GM12874 (cell line): Measurements from ENCODE around the gene C11orf87.

Experiments used
- TF ChIP-seq, protein P1 (sequence below): IDR thresholded peaks from 2 replicates; pipeline ENCODE4 v1.5.1; 2011; ENCODE audit warnings: low read depth, mild to moderate bottlenecking, control low read depth, low read length, moderate library complexity; ENCODE audit not compliant: insufficient read depth

C11orf87 gene

DNA sequence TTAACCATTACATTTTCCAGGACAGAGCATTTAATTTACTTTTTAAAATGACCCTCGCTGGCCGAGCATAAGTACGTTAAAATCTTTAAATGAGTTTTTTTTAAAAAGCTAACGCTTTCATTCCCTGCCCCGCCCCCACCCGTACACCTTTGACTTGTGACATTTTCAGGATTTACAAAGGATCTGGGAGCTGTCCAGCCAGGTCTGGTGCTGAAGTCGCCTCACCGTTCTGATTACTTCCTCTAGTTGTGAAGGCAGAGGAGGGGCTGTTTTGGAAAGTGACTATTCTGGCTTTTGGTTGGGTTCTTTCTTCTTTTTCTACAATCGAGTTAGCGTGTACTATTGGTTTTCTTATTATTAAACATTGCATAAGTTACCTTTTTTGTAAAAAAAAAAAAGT lies 2.9 kb downstream of the C11orf87 start:
- TF ChIP-seq, protein P1, sequence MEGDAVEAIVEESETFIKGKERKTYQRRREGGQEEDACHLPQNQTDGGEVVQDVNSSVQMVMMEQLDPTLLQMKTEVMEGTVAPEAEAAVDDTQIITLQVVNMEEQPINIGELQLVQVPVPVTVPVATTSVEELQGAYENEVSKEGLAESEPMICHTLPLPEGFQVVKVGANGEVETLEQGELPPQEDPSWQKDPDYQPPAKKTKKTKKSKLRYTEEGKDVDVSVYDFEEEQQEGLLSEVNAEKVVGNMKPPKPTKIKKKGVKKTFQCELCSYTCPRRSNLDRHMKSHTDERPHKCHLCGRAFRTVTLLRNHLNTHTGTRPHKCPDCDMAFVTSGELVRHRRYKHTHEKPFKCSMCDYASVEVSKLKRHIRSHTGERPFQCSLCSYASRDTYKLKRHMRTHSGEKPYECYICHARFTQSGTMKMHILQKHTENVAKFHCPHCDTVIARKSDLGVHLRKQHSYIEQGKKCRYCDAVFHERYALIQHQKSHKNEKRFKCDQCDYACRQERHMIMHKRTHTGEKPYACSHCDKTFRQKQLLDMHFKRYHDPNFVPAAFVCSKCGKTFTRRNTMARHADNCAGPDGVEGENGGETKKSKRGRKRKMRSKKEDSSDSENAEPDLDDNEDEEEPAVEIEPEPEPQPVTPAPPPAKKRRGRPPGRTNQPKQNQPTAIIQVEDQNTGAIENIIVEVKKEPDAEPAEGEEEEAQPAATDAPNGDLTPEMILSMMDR = no peak

DNA sequence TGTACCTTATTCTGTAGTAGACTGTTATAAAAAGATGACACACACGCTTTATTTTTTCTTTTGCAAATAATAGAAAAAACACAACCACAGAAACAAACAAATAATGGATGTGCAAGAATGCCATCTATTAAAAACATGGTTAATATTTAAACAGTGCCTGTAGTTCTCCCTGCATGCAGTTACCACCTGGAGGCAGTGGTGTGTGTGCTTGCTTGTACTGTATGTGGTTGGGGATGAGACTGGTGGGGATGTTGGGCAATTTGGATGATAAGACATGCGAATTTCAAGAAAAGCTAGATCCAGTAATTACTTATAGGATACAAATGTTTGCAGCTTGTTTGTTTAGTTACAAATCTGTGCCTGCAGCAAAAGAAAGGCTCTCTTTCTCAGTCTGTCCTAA lies 3.6 kb downstream of the C11orf87 start:
- TF ChIP-seq, protein P1 = no peak

DNA sequence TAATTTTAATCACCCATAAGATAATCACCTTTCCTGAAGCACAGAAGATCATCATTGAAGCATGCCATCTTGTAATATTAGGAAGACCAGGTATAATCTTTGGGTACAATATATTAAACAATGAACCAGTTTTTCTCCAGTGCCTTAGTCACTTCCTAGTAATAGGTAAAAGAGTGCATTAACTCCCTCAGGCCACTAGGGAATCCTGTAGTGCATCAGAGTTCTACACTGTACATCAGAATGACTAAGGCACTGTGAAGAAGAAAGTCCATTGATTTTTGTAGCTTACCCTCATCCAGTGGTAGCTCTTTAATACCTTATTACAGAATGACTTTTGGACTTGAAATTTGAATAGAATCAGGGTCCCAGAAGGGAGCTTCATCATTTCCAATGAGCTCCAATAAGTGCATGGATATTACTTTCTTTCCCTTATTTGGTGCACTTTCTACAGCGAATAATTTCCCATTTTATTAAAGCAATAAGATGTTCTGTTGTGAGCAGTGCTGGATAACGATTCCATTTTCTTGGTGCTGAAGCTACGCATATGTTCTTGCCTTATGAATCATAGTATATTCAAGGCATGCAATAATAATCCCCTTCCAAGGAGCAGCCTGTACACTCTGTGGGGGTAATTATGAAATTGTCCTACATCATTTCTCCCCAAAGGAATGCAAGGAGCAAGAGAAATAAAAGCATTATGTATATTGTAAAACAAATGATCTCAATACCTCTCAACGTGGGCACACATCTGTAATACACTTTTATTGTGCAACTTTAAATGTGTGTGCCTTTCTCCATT lies 4.7 kb downstream of the C11orf87 start:
- TF ChIP-seq, protein P1 = peak; percentile 31; the same call in 1 of the 2 replicates

DNA sequence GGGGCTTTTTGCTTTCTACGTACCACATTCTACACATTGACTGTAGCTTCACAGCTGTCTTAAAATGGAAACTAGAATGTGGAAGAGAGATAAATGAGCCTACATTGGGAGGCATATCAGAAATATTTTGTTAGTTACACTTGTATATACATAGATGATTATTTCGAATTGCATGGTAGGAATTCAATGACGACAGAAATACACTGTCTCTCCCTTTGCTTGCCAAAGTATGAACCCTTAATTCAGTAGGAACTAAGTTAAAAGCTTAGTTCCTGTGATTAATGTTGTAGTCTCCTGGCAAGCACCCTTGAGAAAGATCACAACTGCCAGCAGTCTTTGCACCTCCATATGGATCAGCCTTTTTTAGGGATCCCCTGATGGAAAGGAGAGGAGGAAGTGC lies 10.1 kb downstream of the C11orf87 start:
- TF ChIP-seq, protein P1 = no peak

DNA sequence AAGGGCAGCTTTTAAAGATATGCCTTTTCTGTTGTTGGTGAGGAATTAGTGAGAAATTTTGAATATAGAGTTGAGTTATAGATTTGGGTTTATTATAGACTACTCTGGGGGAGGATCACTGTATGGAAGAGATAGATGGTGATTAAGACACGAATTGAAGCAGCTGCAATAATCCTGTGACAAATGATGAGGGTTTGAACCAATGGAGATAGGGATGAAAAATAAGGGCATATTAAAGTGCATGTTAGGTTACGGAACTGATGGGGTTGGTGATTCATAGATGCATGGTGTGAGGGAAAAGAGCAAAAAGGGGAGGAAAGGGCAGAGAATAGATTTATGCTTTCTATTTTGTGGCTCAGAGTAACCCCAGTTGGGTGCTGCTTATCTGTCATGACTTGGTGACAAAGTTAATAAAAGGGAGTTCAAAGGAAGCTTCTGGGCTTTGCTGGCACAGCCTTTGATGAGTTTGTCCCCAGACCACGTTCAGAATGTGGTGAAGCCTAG lies 11.8 kb downstream of the C11orf87 start:
- TF ChIP-seq, protein P1 = no peak

DNA sequence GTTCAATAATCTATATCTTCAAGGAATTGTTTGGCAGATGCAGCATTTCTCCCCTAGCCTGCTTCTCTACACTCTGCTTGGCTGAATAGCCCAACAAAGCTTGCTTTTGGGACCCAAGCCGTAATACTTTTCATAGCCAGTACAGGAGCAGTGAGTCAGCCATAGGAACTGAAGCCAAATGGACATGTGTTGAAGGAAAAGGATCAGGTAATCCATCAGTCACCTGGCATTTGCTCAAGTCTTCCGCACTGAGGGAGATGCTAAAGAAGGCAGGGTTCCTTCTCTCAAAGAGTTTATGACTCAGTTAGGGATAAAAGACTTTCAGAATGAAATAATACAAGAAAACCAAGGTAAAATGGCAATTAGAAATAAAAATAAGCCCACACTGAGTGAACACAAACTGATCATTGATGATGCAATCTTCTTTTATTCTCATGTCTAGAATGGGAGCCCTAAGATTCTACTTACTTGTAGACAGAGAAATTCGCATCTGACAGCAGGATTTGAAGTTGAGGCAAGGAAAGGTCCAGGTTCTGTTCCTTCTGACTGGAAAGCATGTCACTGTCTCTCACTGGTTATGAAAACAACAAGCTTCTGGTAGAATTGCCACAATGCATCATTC lies 13.2 kb downstream of the C11orf87 start:
- TF ChIP-seq, protein P1 = no peak

DNA sequence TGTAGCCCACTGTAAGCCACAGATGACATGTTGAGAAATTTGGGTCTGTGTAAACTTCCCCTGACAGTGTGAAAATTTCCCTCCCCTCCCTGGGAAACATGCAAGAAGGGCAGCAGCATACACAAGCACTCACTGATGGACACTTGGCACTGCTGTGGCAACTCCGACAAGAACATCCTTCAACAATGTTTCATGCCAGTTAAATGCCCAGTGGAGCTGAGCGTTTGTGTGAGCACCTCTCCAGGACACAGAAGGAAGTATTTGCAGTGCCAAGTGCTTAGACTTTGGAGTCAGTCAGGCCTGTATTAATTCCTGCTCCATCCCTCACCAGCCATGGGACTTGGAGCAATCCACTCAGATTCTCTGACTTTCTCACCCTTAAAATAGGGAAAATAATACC lies 17.7 kb downstream of the C11orf87 start:
- TF ChIP-seq, protein P1 = no peak
